HG02759 (cell line): Measurements from ENCODE around the gene FRMD5.

Experiments used
- ATAC-seq: cut with Tn5 transposase; IDR thresholded peaks from one replicate; pipeline ENCODE4 v1.9.1; 2021; ENCODE audit warnings: mild to moderate bottlenecking, moderate library complexity; ENCODE audit not compliant: unreplicated experiment

Gene FRMD5

GRCh38 chr15:44163370-44163769 lies 31.7 kb downstream of the FRMD5 start:
- no peak for ATAC-seq

DNA sequence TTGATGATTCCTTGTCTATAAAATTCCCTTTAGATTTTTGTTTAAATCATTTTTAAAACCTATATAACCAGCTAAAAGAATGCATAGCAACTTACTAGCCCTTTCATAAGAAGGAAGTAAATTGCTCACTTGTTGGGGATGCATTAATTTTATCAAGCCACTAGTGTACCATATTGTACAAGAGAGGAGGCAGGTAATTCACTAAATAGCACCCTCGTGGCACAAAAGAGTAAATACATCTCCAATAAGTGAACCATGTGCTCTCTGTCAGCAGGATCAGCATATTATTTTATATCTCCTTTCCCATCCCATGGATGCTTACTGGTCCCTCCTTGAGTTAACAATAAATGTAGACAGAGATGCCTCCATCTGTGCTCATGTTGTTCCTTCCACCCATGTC lies 34.3 kb downstream of the FRMD5 start:
- ATAC-seq, result no peak

GRCh38 chr15:44159492-44159891 lies 35.6 kb downstream of the FRMD5 start:
- no peak for ATAC-seq

- no peak for ATAC-seq
These were observed 37.0 kb downstream of the FRMD5 start for GRCh38 chr15:44158111-44158510.

- no peak for ATAC-seq
These were observed 37.4 kb downstream of the FRMD5 start for GRCh38 chr15:44157679-44158078.

DNA sequence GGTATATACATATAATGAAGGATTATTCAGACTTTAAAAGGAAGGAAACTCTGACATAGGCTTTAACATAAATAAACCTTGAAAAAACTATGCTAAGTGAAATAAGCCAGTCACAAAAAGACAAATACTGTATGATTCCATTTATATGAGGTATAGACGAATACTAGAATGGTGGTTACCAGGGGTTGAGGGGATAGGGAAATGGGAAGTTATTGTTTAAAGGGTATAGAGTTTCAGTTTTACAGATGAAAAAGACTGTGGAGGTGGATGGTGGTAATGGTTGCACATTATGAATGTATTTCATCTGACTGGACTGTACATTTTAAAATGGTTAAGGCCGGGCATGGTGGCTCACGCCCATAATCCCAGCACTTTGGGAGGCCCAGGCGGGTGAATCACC lies 41.7 kb downstream of the FRMD5 start:
- ATAC-seq, result no peak

- ATAC-seq, result no peak
These were observed 45.8 kb downstream of the FRMD5 start for GRCh38 chr15:44149224-44149623.

- ATAC-seq, result no peak
These were observed 46.5 kb downstream of the FRMD5 start for GRCh38 chr15:44148580-44148979.

GRCh38 chr15:44147636-44148035 lies 47.4 kb downstream of the FRMD5 start:
- ATAC-seq, result no peak

DNA sequence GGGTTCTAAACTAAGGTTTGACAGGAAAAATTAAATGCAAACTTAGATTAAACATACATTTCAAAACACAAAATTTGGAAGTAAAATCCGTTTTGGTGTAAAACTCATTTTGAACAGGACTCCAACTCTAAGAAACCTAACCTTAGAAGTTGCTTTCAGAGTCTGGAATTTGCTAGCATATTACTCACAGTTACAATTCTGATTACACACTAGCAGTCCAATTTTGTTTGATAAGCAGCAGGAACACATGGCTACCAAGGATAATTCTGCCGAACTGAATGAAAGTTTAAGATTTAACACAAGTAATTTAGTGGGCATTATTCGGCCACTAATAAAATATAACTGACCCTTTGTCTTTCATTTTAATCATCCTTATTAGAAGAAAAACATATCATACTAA lies 49.6 kb downstream of the FRMD5 start:
- ATAC-seq, result no peak

DNA sequence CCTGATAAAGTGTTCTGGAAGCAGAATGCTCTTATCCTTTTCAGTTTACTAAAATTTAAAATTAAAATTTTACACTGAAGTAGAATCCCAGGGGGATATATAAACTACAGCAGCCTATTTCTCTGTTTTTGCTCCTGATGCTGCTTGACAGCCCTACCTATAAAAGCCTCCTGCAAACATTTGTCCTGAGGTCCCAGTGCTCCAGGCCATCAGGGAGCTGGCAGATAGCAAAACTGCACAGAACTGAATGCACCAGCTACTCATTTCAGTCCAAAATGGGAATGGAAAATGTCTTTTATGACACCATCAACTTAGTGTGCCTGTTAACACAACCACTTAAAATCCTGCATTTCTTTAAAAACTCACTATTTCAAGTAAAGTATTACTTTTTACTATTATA lies 50.1 kb downstream of the FRMD5 start:
- ATAC-seq, result no peak

GRCh38 chr15:44144184-44144583 lies 50.9 kb downstream of the FRMD5 start:
- ATAC-seq, result no peak

GRCh38 chr15:44137750-44138149 lies 57.3 kb downstream of the FRMD5 start:
- no peak for ATAC-seq

DNA sequence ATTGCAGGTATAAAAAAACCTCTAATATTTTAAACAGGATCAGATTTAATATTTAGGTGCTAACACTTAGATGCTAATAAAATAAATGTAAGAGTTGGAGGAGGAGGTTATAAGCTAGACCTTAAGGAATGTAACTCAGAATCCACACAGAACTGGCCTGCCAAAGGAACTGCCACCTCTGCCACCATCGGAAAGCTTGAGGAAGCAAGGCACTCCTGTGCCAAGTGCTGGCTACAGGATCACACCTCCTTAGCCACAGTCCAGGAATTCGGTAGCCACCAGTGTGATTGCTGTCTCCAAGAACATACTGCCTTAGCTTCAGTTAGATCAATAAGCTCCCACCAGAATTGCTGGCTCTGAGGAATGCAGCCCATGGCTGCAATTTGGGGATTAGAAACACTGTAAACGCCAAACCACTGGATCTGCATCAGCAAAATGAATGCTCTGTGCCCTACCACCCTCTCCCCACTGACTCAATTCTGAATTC lies 58.0 kb downstream of the FRMD5 start:
- no peak for ATAC-seq

DNA sequence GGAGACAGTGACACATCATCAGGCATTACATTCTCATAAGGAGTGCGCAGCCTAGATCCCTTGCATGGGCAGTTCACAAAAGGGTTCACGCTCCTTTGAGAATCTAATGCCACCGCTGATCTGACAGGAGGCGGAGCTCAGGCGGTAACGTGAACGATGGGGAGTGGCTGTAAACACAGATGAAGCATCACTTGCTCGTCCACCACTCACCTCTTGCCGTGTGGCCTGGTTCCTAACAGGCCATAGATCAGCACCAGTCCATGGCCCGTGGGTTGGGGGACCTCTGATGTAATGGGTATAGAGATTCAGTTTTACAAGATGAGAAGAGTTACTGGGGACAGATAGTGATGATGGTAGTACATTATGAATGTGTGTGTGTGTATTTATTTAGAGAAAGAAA lies 63.0 kb downstream of the FRMD5 start:
- ATAC-seq, result no peak

DNA sequence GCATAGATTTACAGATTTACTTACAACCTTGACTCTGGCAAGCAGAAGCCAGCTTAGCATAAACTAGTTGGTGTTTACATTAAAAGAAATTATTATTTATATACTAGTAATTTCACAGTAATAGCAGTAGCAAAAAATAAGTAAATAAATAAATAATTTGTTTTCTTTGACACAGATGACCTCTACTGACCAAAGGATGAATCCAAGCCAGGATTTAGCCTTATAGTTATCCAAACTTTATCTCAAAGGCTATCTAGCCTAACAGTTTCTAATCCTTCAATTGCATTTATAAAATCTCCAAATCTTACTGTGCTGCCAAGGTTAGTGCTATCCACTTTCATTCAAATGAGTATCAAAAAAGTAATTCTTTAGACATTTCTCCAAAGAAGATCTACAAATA lies 64.3 kb downstream of the FRMD5 start:
- ATAC-seq, result no peak

DNA sequence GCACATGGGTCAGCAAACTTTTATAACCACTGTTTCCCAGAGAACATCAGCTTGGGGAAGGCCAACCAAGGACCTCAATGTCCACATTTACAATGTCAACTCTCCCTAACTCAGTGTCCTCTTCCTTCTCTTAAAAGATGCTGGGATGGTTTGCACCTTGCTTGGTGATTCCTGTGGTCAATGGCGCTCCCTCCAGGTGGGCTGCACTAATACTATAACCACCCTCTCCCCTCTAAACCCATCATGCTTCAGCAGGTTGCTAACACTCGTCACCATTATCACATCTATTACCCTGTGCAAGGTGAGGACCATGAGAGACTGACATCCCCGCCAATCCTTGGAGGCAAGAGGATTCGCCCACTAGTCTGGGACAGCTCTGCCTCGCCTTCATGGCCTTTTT lies 65.2 kb downstream of the FRMD5 start:
- no peak for ATAC-seq

GRCh38 chr15:44128443-44128842 lies 66.6 kb downstream of the FRMD5 start:
- no peak for ATAC-seq

DNA sequence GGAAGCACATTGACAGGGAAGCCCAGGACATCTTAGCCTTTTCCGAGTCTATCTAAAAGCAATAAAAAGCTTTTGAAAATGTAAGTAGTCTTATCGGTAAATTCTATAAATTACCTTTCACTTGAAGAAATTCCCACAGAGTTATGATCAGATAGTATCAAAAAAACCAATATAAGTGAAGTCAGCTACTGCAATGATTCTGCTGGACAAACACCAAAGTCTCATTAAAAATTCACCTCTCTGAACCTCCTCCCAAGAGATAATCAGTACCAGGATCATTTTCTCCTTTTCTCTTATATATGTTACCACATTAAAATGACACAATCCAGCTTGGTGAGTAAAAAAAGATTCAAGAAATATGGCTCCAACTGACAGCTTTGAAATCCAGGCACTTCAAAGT lies 69.2 kb downstream of the FRMD5 start:
- ATAC-seq, result no peak

- ATAC-seq, result no peak
These were observed 92.3 kb downstream of the FRMD5 start for GRCh38 chr15:44102675-44103254.

- ATAC-seq, result no peak
These were observed 93.1 kb downstream of the FRMD5 start for GRCh38 chr15:44101944-44102343.

DNA sequence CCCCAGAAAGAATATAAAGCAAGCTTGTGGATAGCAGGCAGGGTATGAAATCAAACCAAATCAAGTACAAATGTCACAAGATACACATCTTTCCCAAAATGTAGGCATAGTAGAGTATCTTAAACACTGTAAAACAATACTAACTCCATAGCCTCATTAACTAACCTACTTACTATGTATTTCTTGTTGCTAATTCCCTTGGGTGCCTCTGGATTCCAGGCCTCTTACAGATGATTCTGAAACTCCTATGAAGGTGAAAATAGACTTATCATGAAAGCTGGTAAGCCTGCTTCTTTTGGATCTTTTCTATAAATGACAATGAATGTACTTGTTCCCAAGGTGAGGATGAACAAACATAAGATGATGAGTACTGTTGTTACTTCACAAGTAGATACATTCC lies 93.8 kb downstream of the FRMD5 start:
- no peak for ATAC-seq

GRCh38 chr15:44099671-44100070 lies 95.4 kb downstream of the FRMD5 start:
- no peak for ATAC-seq
